Jurkat, Clone E6-1 (cell line): Measurements from ENCODE around the gene LCE1F.

Experiments
- DNase-seq: peaks from one replicate; pipeline ENCODE4 v3.0.0-alpha.2; 2011; ENCODE audit warnings: low read depth, low spot score
- H3K4me3 ChIP-seq: 2 replicates; pipeline ENCODE4 v1.5.1; 2011; ENCODE audit warnings: mild to moderate bottlenecking, low read length, control low read depth, moderate library complexity

Gene LCE1F

DNA sequence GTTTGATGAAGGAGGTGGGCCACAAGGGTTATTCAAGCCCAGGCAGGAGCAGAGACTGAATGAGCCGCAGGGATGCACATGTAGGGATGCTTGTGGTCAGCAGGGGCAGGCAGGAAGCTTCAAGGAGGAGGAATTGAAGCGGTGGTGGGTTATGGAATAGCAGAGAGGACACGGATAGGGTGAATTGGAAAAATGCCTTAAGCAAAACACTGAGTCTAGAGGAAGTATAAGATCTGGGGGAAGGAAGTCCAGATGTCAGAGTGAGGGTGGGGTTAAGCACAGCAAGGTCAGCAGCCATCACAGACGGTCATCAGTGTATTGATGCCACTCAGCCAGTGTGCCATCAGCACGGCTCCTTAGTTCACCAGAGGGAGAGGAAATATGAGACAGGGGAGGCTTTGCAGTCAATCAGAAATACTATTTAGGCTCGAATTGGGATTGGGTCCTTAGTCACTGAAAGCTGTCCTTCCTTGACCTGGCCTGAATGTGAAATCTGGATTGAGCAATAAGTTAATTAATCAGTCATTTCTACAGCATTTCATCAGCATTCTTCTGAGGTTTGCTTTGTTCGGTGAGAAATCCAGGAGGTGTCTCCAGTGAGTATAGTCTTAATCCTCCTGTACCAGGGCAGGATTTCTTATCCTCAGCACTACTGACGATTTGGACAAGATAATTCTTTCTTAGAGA, 6.0 kb upstream of the LCE1F start:
- DNase-seq, result no peak
- H3K4me3 ChIP-seq, result no peak overlapping the region

GRCh38 chr1:152770411-152770810, 4.5 kb upstream of the LCE1F start:
- no peak for DNase-seq
- no peak overlapping the region for H3K4me3 ChIP-seq

DNA sequence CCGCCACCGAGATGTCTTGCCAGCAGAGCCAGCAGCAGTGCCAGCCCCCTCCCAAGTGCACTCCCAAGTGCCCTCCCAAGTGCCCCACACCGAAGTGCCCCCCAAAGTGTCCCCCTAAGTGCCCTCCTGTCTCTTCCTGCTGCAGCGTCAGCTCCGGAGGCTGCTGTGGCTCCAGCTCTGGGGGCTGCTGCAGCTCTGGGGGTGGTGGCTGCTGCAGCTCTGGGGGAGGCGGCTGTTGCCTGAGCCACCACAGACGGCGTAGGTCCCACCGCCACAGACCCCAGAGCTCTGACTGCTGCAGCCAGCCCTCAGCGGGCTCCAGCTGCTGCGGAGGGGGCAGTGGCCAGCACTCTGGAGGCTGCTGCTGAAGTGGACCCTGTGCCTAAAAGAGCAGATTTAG, 1.4 kb downstream of the LCE1F start:
- H3K4me3 ChIP-seq, result no peak overlapping the region
- DNase-seq, result no peak

- peak; percentile 21 for DNase-seq
These were observed 2.7 kb downstream of the LCE1F start for GRCh38 chr1:152777510-152778137.

GRCh38 chr1:152783095-152783494, 8.2 kb downstream of the LCE1F start:
- H3K4me3 ChIP-seq, result no peak overlapping the region
- DNase-seq, result no peak

More at GRCh38 chr1:152777510-152778137, 2.7 kb downstream of the LCE1F start:
- H3K4me3 ChIP-seq, result no peak overlapping the region

DNA sequence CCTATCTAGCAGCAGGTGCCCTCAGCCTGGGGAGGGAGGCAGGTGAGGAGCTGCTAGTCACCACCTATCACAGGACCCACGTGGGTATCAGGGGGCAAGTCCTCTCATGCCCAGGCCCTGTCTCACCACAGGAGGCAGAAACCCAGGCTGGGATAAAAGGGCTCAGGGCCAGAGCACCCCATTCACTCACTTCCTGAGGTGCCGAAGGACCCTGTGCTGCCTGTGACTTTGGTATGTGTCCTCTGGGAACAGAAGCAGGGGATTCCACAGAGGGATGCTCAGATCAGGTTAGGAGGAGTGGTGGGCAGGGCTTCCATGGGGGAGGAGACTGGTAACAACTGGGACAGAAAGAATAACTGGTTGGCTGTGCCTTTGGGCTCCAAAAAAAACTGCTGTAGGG, 11.1 kb downstream of the LCE1F start, which contains the start of gene LCE1E:
Gene LCE1E, plus strand, starts transcription at position 181 of the 400 bp plus-strand sequence. CDS start 1,043 bp downstream, outside the sequence.
- H3K4me3 ChIP-seq, result no peak within 1 kb of the TSS
- no peak for DNase-seq

GRCh38 chr1:152795686-152796085, 20.7 kb downstream of the LCE1F start:
- DNase-seq, result no peak
- H3K4me3 ChIP-seq, result no peak overlapping the region

DNA sequence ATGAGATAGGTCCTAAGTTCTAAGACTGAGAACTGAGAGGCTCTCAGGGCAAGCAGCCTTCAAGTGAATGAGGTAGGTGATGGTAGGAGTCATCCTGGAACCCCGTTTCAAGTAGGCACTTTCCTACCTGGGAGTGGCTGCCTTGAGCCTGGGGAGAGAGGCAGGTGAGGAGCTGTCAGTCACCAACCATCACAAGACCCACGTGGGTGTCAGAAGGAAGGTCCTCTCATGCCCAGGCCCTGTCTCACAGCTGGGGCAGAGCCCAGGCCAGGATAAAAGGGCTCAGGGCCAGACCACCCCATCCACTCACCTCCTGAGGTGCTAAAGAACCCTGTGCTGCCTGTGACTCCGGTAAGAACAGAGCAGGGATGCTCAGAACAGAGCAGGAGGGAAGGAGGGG, 21.5 kb downstream of the LCE1F start, which contains the start of gene LCE1D:
Gene LCE1D, plus strand, starts transcription at position 301 of the 400 bp plus-strand sequence. CDS start 1,074 bp downstream, outside the sequence.
- no peak for DNase-seq
- H3K4me3 ChIP-seq, result no peak within 1 kb of the TSS

- no peak overlapping the region for H3K4me3 ChIP-seq
- DNase-seq, result no peak
These were observed 26.4 kb downstream of the LCE1F start for GRCh38 chr1:152801333-152801732.

GRCh38 chr1:152806576-152806975, 31.6 kb downstream of the LCE1F start, which contains the start of gene LCE1C:
Gene LCE1C, minus strand, starts transcription at chr1:152806651. Its CDS starts 1,173 bp downstream, at chr1:152805478.
- H3K4me3 ChIP-seq, result no peak within 1 kb of the TSS
- DNase-seq, result no peak

GRCh38 chr1:152811050-152811449, 36.1 kb downstream of the LCE1F start:
- H3K4me3 ChIP-seq, result no peak overlapping the region
- DNase-seq, result no peak

DNA sequence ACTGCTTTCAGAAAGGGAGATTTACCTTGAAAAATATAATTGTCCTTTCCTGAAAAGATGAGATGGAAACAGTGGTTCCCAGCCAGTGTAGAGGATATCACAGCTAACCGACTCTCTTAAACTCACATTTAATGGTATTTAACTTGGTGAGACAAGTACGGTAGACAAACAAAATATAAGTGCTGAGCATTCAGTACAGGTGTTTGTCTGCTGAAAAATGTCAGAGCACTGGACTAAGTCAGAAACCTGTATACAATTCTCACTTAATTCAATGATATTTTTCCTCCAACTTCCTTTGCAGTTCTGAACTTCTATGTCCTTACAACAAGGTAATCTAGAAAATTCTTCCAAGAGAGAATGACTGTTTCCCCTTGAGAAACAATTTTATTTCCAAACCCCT, 36.7 kb downstream of the LCE1F start, which contains the start of gene LCE1B:
Gene LCE1B, plus strand, starts transcription at position 301 of the 400 bp plus-strand sequence. CDS start 476 bp downstream, outside the sequence.
- no peak within 1 kb of the TSS for H3K4me3 ChIP-seq
- DNase-seq, result no peak

GRCh38 chr1:152817309-152817708, 42.4 kb downstream of the LCE1F start:
- H3K4me3 ChIP-seq, result no peak overlapping the region
- no peak for DNase-seq

DNA sequence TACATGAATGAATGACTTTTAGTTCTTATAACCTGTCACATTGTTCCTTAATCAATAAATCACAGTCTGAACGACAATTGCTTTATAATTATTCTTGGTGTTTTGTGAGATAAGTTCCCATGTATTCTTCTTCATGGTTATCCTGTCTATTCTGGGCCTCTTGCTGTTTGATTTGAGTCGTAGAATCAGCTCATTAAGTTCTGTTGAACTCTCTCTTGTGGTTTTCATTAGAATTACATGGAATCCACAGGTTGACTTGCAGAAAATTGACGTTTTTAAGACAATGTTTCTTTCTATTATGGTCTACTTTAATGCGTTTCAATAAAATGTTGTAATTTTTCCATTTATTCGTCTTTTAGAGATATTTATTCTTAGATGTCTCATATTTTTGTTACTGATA, 48.4 kb downstream of the LCE1F start:
- no peak overlapping the region for H3K4me3 ChIP-seq
- DNase-seq, result no peak

GRCh38 chr1:152824964-152825363, 50.0 kb downstream of the LCE1F start:
- no peak for DNase-seq

More at GRCh38 chr1:152824964-152825363, 50.0 kb downstream of the LCE1F start:
- no peak overlapping the region for H3K4me3 ChIP-seq
